GM12878 (cell line): ENCODE measurements around the gene TCP11L1. TPM values are rescaled to one million over a fixed set of nuclear protein-coding genes. Genes with fewer than 3 reads are reported as not detected.

Experiments
- ATAC-seq: fragments of 200-7000 bp; cut with Tn5 transposase; 3 replicates; pipeline ENCODE4 v1.9.1; 2020; ENCODE audit warnings: mild to moderate bottlenecking, moderate library complexity
- BruUV-seq: library from RNA; stranded (reverse); fragments of 400-500 nt; replicated peaks from 2 replicates; lab custom pipeline; 2021; lab: Mats Ljungman, UMichigan
- CTCF ChIA-PET: fragments of 300-600 bp; sonication (Branson Sonifier 250); formaldehyde crosslinking; extraction: SDS; loops from one replicate; lab custom pipeline; 2021; ENCODE audit warnings: inconsistent platforms; lab: Yijun Ruan, JAX
- POLR2A ChIA-PET: fragments of 350-600 bp; formaldehyde crosslinking; extraction: SDS; loops from one replicate; lab custom pipeline; 2021; ENCODE audit warnings: inconsistent platforms; lab: Charles Lee
- RAD21 ChIA-PET: fragments of 300-600 bp; sonication (Branson Sonifier 250); formaldehyde crosslinking; loops from one replicate; lab custom pipeline; 2023; ENCODE audit warnings: antibody characterized with exemption; ENCODE audit not compliant: unreplicated experiment; lab: Charles Lee
- SMC1A ChIA-PET: fragments of 300-600 bp; sonication (Branson Sonifier 250); formaldehyde crosslinking; loops from one replicate; lab custom pipeline; 2023; ENCODE audit not compliant: unreplicated experiment, uncharacterized antibody; lab: Charles Lee
- DNase-seq: peaks from one replicate; pipeline ENCODE4 v3.0.0-alpha.2; 2011; ENCODE audit warnings: low read depth, low spot score
- FAIRE-seq: peaks from 3 replicates; lab custom pipeline; 2011; peaks lifted over from hg19 to GRCh38; lab: Jason Lieb, UNC
- H2AFZ ChIP-seq: 2 replicates; pipeline ENCODE4 v1.6.0; 2011; ENCODE audit warnings: low read depth, low read length, control low read depth; ENCODE audit not compliant: control insufficient read depth
- H3K27ac ChIP-seq: 2 replicates; pipeline ENCODE4 v1.5.1; 2011; ENCODE audit warnings: control low read depth; ENCODE audit not compliant: control insufficient read depth, insufficient read depth
- H3K27me3 ChIP-seq, 2 experiments: replicated peaks in 1 of 2; 2 replicates each; pipeline versions ENCODE4 v1.6.0 to v1.6.1; 2011; ENCODE audit warnings: low read length in 1 of 2; ENCODE audit not compliant: control insufficient read depth in 2 of 2, insufficient read depth in 2 of 2
- H3K36me3 ChIP-seq, 2 experiments: 2 replicates each; pipeline ENCODE4 v1.5.1; 2011; ENCODE audit warnings: low read length in 1 of 2; ENCODE audit not compliant: control insufficient read depth in 2 of 2, insufficient read depth in 2 of 2
- H3K4me1 ChIP-seq: 2 replicates; pipeline ENCODE4 v1.6.1; 2011; ENCODE audit warnings: mild to moderate bottlenecking, low read length, moderate library complexity, mixed read lengths; ENCODE audit not compliant: control insufficient read depth, insufficient read depth
- H3K4me2 ChIP-seq: 2 replicates; pipeline ENCODE4 v1.6.0; 2011; ENCODE audit warnings: control low read depth; ENCODE audit not compliant: control insufficient read depth, insufficient read depth
- H3K4me3 ChIP-seq: fragments of 200-600 bp; sonication (generic); 2 replicates; pipeline ENCODE4 v1.5.1; 2016
- H3K79me2 ChIP-seq: 2 replicates; pipeline ENCODE4 v1.6.0; 2011; ENCODE audit warnings: low read length; ENCODE audit not compliant: control insufficient read depth, insufficient read depth
- H3K9ac ChIP-seq: 2 replicates; pipeline ENCODE4 v1.8.0; 2011; ENCODE audit warnings: low read length, control low read depth, mixed read lengths; ENCODE audit not compliant: control insufficient read depth, insufficient read depth
- H3K9me3 ChIP-seq: replicated peaks from 3 replicates; pipeline ENCODE4 v1.5.1; 2011; ENCODE audit warnings: mild to moderate bottlenecking, low read length; ENCODE audit not compliant: control insufficient read depth, insufficient read depth
- H4K20me1 ChIP-seq: 2 replicates; pipeline ENCODE4 v1.6.0; 2011; ENCODE audit not compliant: control insufficient read depth, insufficient read depth
- CEBPZ ChIP-seq: fragments of 150-350 bp; IDR thresholded peaks from 2 replicates; pipeline ENCODE4 v1.6.1; 2016; ENCODE audit warnings: low read depth, low read length
- CREM ChIP-seq: IDR thresholded peaks from 2 replicates; pipeline ENCODE4 v1.6.1; 2014; ENCODE audit warnings: antibody characterized with exemption, low read depth
- CTCF ChIP-seq, 3 experiments: IDR thresholded peaks in 2 of 3; conservative IDR thresholded peaks in 1 of 3; 2 replicates each; pipeline ENCODE4 v1.5.1; 2011; ENCODE audit warnings: low read depth in 3 of 3, low read length in 3 of 3, mild to moderate bottlenecking in 3 of 3, control low read depth in 2 of 3, moderate library complexity in 2 of 3, inconsistent platforms in 1 of 3, mixed read lengths in 1 of 3; ENCODE audit not compliant: control insufficient read depth in 2 of 3, insufficient read depth in 1 of 3; ENCODE audit errors: extremely low read depth in 1 of 3
- JUND ChIP-seq: IDR thresholded peaks from 2 replicates; pipeline ENCODE4 v1.6.1; 2012; ENCODE audit warnings: low read depth, mild to moderate bottlenecking, low read length, improper control_type of control experiment, moderate library complexity
- KLF5 ChIP-seq: fragments of 450-650 bp; IDR thresholded peaks from 2 replicates; pipeline ENCODE4 v1.6.1; 2014; ENCODE audit warnings: mild to moderate bottlenecking; ENCODE audit not compliant: partially characterized antibody
- PAX8 ChIP-seq: fragments of 450-650 bp; IDR thresholded peaks from 2 replicates; pipeline ENCODE4 v1.6.1; 2017; ENCODE audit warnings: mild to moderate bottlenecking, moderate library complexity
- POLR2A ChIP-seq: IDR thresholded peaks from 2 replicates; pipeline ENCODE4 v1.6.1; 2011; ENCODE audit warnings: low read depth, mild to moderate bottlenecking, low read length
- PRDM15 ChIP-seq: fragments of 450-650 bp; formaldehyde crosslinking; IDR thresholded peaks from 2 replicates; pipeline ENCODE4 v1.4.0; 2020; ENCODE audit warnings: mild to moderate bottlenecking, moderate library complexity
- SPI1 ChIP-seq: IDR thresholded peaks from 2 replicates; pipeline ENCODE4 v1.6.1; 2011; ENCODE audit warnings: low read depth, mild to moderate bottlenecking, low read length, moderate library complexity, borderline replicate concordance; ENCODE audit not compliant: insufficient read depth
- WGBS: methylation state at CpG from one replicate; pipeline ENCODE4 v1.1.6; 2016; ENCODE audit warnings: low lambda C conversion rate; ENCODE audit not compliant: insufficient replicate concordance, insufficient coverage; ENCODE audit errors: missing lambda C conversion rate; 5-methylcytosine and 5-hydroxymethylcytosine counted together
- in situ Hi-C: fragments of 300-500 bp; cut with MboI; formaldehyde crosslinking; loops from 9 replicates; pipeline ENCODE4 v1.14.3; 2018; ENCODE audit warnings: mixed read lengths
- intact Hi-C: fragments of 100-400 bp; cut with micrococcal nuclease; formaldehyde crosslinking; loops from one replicate; pipeline ENCODE4 v1.14.2; 2022; ENCODE audit not compliant: unreplicated experiment
- polyA plus RNA-seq, 11 experiments: library from polyadenylated mRNA; depleted of rRNA in 4 of 11; unstranded in 6 of 11; stranded (reverse) in 5 of 11; fragments of >200 nt; fragmentation: Nextera tagmentation in 4 of 11; fragmentation: Illumina TruSeq in 1 of 11; extraction: Ambion mirVana in 4 of 11; extraction: Trizol in 1 of 11; gene quantifications; 1 replicate in 1 of 11; 2 replicates in 10 of 11; pipeline versions ENCODE4 v1.2.1 to v1.2.3, GENCODE V29; 2011 to 2016; ENCODE audit warnings: inconsistent platforms in 2 of 11, missing spikeins in 2 of 11, low read depth in 1 of 11
- total RNA-seq, 4 experiments: library from RNA; depleted of rRNA in 3 of 4; stranded (reverse); fragments of >200 nt in 3 of 4; fragmentation: Illumina TruSeq in 1 of 4; extraction: Trizol in 1 of 4; gene quantifications; 2 replicates each; pipeline versions ENCODE4 v1.2.1 to v1.2.3, GENCODE V29; 2013 to 2021

Gene TCP11L1
- total and polyA plus RNA-seq, 10 of the 15 experiments (the other 5 are each of a cell fraction or from before 2014, with no cell fraction given): 5.3 to 15.7 (median 13.0) TPM

GRCh38 chr11:33057284-33057683 lies 17.9 kb downstream of the TCP11L1 start:
- TF ChIP-seq SPI1 (no peak), CEBPZ (no peak), JUND (no peak), CREM (no peak), CTCF (IDR thresholded peaks at IDR 0.05 in 2 of 3, conservative IDR thresholded peaks at IDR 0.05 in 1 of 3; ENCODE audit: control insufficient read depth in 2 of 3, extremely low read depth in 1 of 3, insufficient read depth in 1 of 3, low read depth in 3 of 3, low read length in 3 of 3) (no peak), PAX8 (no peak), KLF5 (no peak), POLR2A (no peak), PRDM15 (no peak)
- SMC1A ChIA-PET: interaction anchor here (0.8 to 1.5 kb wide), 5 partner anchors 10 to 248 kb away, joined by 3 to 6 read pairs (median 3); no protein-coding TSS in a partner anchor
- no peaks in the 10 kb centered on the region for H3K9me3 ChIP-seq

More at GRCh38 chr11:33057284-33057683, 17.9 kb downstream of the TCP11L1 start:
- ChIA-PET RAD21 (interaction anchor here (1.2 to 1.6 kb wide), 2 partner anchors 14 to 17 kb away, joined by 3 read pairs; no protein-coding TSS in a partner anchor), CTCF (interaction anchor here (0.9 to 1.0 kb wide), 3 partner anchors 26 to 98 kb away, joined by 3 read pairs; no protein-coding TSS in a partner anchor), POLR2A (no interaction called here)
- H3K9ac ChIP-seq: no peak overlapping the region
- H3K36me3 ChIP-seq: peaks cover 0 to 14% of the 10 kb centered on the region in 2 experiments; a peak in 2 of 4 replicates
- no peak overlapping the region for H3K4me3 ChIP-seq
- intact Hi-C loops: no loop called here
- in situ Hi-C loops: no loop called here
- FAIRE-seq (no peak), ATAC-seq (no peak), DNase-seq (no peak)
- BruUV-seq: no TSS peak
- no peak overlapping the region for H3K27ac ChIP-seq
- no peaks in the 10 kb centered on the region for H4K20me1 ChIP-seq
- H2AFZ ChIP-seq: no peak overlapping the region
- H3K27me3 ChIP-seq: no peaks in the 10 kb centered on the region
- WGBS: 95% methylated on average over 1 of the region's 1 CpG
- peaks cover 13% of the 10 kb centered on the region for H3K4me1 ChIP-seq
- H3K79me2 ChIP-seq: no peaks in the 10 kb centered on the region
- no peak overlapping the region for H3K4me2 ChIP-seq
